NCI-H526 treated with DMSO at 0.1 percent for 48 hours (cell line): ENCODE results near the gene CDH4.

Experiments
- DNase-seq: peaks from one replicate; lab custom pipeline; 2025; lab: John Stamatoyannopoulos, UW

The CDH4 gene

DNA sequence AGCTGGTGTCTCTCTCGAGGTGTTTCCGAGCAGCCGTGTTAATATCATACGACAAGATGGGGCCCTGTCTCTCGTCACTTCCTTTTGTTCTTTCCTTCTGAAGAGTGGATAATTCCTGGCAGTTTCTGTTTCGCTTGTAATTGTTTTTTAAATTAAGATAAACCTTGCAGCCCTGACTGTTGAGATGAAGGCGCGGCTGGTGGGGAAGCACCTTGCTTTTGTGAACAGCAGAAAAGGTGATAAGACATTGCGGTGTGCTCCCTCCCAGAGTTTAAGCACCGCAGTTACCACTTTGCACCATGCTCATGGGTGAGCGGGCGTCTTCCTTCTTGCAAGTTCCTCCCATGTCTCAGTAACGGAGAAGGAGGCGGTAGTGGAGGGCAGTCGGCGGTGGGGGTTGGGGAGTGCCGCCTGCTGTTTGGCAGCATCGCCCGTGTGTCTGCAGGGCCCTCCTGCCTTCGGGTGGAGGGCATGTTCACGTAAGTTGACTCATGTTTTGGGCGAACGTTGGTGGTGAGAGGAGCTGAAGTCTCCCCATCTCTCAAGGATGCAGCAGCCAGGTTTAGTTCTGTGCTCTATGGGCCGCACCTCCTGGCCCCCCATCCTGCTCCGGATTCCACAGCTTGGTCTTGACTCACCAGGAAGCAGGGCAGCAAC lies 467.8 kb downstream of the CDH4 start:
- no peak for DNase-seq

DNA sequence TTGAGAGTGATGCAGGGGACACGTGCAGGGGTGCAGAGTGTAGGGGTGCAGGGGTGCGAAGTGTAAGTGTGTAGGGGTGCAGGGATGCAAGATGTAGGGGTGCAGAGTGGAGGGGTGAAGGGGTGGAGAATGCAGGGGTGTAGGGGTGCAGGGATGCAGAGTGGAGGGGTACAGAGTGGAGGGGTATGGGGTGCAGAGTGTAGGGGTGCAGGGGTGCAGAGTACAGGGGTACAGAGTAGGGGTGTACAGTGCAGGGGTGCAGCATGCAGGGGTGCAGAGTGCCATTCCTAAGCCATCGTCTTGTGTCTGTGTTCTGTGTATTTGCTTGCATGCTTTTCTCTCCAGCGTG lies 468.3 kb downstream of the CDH4 start:
- no peak for DNase-seq

DNA sequence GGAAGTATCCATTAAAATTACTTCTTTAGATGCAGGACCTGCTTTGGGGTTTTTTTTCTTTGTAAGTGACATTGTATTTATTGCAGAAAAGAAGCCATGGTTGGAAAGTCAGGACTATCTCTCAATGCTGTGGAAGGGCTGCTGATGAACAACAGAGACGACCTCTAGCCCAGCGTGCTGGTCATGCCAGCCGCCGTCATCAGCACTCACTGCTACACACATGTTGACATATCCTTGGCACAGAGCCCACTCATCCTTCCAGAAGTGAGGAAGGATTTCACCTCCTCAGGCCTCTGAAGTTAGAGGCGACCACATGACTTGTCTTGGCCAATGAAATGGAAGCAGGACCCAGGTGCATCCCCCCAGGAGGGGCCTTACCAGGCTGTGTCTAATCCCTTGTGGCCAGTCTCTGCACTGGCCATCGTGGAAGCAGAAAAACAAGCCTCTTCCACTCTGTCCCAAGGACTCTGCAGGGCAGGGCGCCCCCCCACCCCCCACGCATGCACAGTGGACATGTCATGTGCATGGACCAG lies 470.2 kb downstream of the CDH4 start:
- no peak for DNase-seq

DNA sequence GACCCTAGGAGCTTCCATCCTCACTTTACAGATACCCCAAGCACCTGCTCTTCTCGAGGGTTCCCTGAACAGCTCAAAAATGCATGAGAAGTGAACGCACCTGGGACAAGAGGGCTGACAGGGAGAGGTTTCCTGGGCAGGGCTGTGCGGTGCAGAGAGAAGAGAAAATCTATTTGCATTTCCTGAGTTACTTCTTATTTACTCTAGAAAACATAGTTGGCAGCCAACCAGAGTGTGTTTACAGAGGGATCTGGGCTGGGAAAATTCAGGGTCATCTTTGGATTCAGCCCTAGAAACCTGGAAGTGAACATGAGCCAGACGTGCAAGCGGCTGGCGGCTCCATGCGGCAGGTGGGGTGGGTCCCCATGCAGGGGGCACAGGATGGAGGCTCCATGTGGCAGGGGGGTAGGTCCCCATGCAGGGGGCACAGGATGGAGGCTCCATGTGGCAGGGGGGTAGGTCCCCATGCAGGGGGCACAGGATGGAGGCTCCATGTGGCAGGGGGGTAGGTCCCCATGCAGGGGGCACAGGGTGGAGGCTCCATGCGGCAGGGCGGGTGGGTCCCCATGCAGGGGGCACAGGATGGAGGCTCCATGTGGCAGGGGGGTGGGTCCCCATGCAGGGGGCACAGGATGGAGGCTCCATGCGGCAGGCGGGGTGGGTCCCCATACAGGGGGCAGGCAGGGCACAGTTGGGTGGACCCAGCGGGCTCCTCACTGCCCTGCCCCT lies 471.6 kb downstream of the CDH4 start:
- no peak for DNase-seq

DNA sequence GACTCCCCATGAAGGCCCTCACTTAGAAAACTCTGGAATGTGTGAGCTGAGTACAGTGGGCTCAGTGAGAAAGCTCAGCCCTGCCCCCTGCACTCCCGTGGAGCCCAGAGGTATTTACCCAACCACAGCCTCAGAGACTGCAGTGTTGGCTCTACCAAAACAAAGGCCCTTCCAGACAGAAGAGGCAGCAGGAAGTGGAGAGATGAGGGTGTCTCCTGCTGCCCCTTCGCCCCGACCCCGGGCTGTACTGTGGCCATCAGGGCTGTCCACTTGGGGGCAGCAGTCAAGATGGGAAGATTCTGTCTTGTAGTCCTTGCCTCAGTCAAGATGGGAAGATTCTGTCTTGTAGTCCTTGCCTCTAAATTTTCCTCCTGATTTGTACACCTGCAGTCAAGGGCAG lies 472.3 kb downstream of the CDH4 start:
- no peak for DNase-seq

DNA sequence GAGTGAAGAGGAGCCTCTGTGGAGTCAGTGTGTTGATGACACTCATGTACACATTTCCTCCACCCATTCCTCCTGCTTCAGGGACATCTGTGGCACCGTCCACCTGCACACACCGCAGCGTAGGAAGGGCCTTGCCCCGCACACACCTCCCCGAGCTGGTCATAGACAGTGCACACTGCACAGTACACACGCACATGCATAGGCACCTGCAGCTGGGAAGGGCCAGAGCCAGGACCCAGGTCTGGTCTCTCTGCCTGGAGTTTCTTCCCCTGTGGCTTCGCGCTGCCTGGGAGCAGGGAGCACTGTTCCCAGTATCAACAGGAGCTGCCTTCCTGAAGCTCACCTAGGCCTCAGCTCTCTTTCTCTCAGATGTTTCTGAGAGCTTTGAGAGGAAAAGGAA lies 473.1 kb downstream of the CDH4 start:
- DNase-seq = no peak

DNA sequence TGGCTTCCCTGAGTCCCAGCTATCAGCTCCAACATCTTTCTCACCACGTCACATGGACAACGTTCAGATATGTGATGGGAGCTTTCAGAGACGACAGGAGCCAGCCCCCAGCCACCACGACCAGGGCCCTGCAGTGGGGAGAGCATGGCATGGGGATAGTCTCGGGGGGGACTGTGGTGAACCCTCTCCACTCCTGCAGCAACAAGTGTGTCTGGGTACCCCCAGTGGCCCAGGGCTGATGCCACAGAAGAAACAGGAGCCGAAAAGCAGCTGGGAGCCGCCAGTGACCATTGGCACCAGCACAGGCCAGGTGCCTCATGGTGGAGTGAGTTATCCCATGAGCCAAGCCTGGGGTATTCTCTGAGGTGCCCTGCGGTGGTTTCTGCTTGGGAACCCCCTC lies 473.9 kb downstream of the CDH4 start:
- DNase-seq = no peak

DNA sequence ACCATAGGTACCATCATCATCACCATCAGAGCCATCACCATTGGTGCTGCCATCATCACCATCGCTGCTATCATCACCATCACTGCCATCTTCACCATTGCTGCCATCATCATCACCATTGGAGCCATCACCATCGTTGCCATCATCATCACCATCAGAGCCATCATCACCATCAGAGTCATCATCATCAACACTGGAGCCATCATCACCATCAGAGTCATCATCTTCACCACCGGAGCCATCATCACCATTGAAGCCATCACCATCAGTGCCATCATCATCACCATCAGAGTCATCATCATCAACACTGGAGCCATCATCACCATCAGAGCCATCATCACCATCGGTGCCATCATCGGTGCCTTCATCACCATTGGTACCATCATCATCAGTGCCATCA lies 474.9 kb downstream of the CDH4 start:
- DNase-seq = no peak

DNA sequence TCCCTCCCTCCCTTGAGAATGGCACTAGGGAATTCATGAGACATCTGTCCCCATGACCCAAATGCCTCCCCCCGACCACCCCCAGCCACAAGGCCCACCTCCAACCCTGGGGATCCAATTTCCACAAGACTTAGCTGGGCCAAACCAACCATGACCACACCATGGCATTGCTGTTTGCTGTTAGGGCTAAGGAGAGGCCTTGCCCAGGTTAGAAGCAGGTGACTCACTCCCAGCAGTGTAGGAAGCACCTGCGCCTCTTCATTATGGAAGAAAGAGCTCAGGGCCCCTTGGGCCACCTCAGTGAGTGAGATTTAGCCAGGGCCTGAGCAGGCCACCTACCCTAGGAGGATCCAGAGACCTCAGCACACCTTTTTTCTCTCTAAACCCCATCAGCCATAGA lies 475.7 kb downstream of the CDH4 start:
- no peak for DNase-seq

DNA sequence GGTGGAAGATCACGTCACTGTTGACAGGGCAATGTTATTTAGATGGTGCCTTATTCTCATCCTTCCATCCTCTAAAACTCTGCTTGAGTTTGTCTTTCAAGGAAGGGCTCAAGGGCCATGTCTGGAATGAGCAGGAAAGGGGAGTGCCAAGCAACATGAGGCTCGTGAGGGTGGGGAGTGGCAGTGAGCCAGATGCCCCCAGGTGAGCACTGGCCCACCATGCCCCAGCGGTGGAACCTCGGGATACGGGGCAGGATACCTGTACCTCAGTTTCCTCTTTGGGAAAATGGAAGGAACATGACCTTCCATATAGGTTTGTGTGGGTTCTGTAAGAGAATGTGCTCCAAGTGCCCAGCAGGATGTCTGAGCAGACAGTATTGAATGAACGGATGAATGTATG lies 476.3 kb downstream of the CDH4 start:
- DNase-seq = no peak

DNA sequence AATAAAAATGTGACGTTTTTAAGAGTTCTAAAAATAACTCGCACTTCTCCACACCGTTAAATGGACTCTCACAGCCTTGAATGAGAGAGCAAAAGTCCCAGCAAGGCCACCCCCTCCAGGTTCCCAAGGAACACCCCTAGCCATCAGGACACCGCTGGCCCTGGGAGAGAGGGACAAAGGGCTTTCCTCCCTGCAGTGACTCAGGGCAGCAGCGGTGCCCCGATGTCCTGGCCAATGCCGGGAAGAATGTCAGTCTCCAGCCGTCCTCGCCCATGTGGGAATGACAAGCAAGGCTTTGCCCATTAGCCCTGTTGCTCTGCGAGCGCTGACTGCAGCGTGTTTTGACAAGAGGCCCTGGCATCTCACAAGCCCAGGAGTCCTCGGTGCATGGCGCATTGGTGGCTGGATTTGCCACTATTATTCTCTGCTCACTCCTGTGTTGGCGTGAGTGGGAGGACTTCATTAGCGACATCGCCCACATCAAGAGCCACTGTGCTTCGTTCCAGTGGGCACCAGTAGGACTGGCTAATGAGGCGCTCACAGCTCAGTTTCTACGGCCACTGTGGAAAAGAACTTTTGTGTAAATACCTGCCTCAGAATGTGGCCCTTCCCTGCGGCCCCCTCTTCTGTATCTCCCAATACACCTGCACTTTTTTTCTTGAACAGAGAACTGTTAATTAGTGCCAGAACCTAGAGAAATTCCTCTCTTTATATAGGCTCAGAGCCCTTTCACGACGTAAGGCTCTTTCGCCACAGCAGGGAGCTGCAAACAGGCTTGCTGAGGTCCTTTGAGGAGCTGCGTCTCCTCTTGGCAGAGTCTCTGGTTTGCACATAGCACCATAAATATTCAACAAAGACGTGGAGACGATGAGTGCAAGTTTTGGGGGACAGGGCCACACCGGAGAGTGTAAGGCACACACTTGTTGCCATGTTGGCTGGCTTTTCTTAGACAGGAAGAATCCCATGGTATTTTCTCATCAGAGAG lies 477.0 kb downstream of the CDH4 start:
- DNase-seq = no peak

DNA sequence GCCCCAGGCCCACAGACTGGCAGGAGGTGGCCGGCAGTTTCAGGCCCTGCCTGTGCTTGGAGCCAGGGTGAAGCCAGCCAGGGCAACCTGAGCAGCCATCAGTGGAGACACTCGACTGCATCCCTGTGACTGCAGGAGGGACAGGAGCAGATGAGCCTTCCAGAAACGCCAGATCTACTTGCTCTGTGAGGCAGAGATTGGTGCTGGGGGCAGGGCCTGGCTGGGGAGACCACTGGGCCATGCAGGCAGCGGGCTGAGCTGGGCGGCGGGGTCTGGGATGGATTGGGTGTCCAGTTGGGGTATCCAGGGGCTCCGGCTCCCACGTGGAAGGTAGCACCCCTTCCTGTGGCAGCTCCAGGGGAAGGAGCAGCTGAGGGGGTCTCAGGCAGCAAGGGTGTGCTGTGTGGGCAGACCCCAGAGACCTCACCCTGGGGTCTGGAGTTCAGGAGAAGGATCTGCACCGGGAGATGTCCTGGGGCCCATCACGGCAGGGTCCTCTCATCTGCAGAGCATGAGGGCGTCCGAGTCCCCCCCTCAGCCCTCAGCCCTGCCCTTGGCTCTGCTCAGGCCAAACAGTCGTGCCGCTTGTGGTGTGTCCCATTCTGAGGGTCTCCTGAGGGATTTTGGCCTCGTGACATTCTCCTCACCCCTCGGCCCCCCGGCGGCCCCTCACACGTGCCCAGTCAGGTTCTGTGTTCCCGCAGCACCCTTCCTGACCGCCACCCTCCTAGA lies 478.7 kb downstream of the CDH4 start:
- no peak for DNase-seq

DNA sequence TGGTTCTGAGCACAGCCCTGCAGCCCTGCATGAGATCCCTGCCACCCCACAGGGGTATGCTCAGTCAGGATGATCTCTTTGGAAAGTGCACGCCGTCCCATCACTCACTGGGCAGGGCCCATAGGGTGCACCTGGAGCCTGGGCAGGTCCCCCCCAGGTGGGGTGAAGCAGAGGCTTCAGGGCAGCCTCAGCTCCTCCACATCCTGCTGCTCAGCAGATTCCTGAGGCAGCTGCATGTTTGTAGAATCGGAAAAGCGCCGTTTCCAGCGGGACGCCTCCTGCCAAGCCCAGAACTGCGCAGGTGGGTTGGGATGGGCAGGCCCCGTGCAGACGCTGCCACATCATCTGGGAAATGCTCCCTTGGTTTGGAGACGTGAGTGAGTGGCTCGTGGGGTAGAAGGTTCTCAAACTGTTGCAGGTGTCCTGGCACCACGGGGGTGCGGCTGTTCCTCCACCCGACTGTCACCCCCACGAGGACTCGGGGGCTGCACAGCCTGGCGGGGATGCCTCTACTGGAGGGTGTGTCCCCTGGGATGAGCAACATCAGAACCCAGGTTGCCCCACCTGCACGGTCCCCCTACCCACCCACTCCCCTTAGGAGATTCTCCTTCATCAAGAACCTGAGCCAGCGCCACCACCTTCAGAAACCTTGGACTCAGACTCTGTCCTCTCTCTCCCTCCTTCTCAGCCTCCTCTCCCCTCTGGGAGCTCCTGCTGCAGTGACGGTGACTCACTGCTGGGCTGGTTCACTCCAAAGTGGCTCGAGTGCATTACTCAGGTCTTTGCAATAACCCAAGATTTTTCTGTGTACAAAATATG lies 479.5 kb downstream of the CDH4 start:
- DNase-seq = no peak

DNA sequence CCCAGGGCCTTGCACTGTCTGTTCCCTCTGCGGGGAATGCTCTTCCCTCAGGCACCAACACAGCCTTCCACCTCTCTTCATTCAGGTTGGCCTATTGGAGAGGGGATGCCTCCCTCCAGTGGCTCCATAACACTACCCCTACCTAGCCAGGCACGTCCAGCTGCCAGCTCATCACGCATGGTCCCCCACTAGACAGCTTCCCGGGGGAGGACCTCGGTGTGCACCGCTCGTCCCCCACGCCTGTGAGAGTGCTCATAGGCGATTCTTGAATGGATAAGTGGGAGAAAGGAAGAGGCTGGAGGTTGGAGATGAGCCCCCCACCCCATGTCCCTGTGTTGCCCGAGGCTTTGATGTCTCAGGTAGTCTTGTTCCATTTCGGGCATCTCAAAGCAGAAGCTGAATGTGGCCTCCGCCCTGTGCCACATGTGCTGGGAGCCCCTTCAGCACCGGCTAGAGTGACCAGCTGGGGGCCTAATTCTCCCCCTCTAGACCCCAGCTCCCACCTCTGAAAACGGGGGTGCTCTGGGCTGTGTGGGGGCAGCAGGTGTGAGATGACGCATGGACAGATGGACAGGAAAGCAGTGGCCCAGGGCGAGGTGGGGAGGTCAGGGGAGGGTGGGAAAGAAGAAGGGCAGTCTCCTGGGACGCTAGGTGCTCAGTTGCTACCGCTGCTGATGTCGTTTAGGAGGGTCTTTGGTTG lies 480.6 kb downstream of the CDH4 start:
- DNase-seq = no peak

DNA sequence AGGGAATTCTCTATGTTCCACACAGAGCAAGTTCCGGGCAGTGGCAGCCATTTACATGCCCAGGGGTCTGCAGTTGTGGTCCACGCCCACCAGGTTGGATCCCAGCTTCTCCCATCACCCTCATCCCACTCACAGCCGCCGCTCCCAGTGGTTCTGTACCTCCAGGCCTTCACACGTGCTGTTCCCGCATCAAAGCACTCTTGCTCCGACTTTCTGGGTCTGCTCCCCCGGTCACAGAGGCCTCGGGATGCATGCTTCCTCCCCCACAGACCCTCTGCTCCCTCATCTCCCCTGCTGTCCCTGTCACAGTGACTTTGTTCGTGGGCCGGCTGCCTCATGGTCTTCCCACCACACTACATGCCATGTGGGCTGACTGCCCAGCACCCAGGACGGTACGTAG lies 481.2 kb downstream of the CDH4 start:
- no peak for DNase-seq

DNA sequence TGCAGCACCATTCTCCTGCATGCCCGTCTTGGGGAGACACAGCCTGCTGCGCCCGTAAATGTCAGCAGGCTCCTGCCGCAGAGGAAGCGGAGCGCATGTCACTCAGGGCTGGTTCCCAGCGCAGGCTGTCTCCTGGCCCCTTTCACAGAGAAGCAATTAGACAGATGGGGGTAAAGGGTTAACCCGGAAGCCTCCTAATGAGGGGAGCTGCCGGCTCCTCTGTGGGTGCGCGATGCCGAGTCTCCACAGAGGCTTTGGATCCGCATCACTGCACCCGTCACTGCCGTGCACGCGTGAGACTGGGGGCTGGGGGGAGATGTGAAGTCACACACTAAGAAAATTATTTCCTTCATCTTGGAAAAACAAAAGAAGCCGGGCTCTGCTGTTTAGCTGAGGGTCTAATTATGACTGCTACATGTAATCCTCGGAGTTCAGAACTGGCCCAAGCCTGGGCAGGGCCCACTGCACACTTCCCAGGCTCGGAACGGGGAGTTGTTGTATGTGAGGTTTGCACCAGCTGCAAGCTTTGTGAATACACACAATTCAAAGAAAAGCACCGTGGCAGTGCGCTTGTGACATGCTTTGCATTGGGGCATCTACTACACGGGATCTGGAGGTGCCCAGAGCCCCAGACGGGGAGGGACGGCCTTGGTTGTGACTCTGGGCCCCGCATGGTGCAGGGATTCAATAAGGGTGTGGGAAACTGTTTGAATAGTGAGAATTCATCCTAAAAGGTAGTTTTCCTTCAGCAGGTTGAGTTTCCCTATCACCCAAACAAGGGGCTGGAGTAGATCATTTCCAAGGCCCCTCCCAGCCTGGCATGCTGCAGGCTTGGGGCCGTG lies 482.1 kb downstream of the CDH4 start:
- no peak for DNase-seq

DNA sequence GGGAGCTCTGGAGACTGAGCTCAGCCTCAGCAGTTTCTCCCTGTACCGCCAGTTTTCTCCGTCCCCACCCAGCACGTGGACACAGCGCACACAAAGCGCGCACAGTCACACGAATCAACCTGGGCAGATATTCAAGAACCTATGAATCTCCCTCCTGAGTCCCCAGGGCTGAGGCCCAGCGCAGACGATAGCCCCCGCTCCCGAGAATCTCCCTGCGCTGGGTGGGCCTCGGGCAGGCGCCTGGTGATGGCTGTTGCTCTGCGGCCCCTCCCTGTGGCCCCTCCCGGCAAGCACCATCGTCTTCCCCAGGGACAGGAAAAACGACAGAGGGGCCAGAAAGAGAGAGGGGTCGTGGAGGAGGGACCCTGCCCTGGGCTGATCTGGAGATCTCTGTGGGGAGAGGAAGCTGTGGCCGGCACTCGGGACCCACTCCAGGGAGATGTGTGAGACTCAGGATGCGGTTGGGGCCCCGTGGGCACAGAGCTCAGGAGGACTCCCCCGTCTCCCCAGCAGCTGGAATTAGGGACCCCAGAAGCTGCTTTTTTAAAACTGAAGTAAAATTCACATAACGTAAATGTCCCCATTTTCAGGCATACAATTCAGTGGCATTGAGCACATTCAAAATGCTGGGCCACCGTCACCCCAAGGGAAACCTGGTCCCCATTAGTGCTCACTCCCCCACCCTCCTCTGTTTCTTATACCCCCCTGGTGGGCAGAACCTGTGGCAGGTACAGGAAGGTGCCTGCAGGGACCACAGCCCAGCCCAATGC lies 482.9 kb downstream of the CDH4 start:
- DNase-seq = no peak

DNA sequence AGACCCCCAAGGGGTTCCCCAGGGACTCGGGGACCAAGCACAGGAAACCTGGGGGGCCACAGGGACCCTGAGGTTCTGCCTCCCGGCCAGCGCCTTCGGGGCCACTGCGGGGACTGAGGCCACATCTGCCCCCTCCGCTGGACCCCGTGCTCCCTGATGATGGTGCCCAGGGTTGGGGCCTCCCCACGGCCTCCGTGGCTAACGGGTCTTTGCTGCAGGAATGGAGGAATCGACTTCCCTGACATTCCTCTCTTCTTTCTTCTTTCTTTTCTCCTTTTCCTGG lies 483.4 kb downstream of the CDH4 start:
- no peak for DNase-seq
